ENCODE data around the gene BRAF.

The BRAF gene

DNA sequence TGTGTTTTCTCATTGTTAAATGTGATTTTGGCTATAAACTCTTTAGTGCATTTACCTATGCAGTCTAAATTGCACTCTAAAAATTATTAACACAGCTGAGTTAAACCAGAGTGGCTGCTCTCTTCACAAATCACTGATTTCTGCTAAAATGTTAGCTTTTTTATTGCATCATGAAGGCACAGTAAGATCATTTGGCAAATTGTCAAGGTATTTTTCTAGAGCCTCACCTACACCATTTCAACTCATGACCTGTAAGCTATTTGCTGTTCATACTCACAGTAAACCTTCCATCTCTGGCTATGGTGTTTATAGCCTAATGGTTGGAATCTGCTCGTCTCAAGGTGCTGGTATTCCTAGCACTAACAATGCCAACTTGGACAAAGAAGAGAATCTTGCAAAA, 202.5 kb downstream of the BRAF start:
- TF ChIP-seq CEBPB (IDR thresholded peaks at IDR 0.05) (peak; percentile 51), NFIC (IDR thresholded peaks at IDR 0.05) (peak; percentile 36; the same call in 1 of the 2 replicates), TEAD4 (IDR thresholded peaks at IDR 0.05) (no peak)

DNA sequence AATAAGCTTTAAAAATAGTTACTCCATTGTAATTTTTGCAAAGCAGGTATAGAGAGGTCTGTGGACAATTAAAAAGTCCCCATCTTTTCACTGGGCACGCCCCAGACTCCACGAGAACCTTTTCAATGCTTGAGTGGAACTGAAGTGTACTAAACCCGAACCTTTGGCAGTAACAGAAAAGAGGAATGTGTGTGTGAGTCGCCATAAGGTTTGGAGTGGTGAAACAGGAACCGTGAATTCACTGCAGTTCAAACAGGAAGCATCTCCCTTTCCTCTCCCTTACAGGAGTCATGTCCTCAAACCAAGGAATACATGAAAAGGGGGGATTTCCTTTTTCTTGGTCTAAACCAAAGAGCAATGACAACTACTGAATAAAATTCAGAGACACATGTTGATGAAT, 205.0 kb downstream of the BRAF start:
- TF ChIP-seq TEAD4 (IDR thresholded peaks at IDR 0.05) (no peak), EP300 (IDR thresholded peaks at IDR 0.05; ENCODE audit: borderline replicate concordance) (no peak), CEBPB (IDR thresholded peaks at IDR 0.05) (no peak), RAD21 (IDR thresholded peaks at IDR 0.05; ENCODE audit: low read depth) (no peak), TCF12 (IDR thresholded peaks at IDR 0.05; ENCODE audit: low read depth) (no peak), NFIC (IDR thresholded peaks at IDR 0.05) (no peak), EGR1 (IDR thresholded peaks at IDR 0.05) (no peak), REST (IDR thresholded peaks at IDR 0.05; ENCODE audit: low read depth) (no peak), YY1 (IDR thresholded peaks at IDR 0.05; ENCODE audit: low read depth) (no peak), FOXM1 (IDR thresholded peaks at IDR 0.05; ENCODE audit: borderline replicate concordance, low read depth) (no peak), TAF1 (IDR thresholded peaks at IDR 0.05; ENCODE audit: low read depth) (no peak), USF1 (IDR thresholded peaks at IDR 0.05) (no peak), ZBTB7A (IDR thresholded peaks at IDR 0.05; ENCODE audit: low read depth) (no peak), CREB1 (IDR thresholded peaks at IDR 0.05; ENCODE audit: low read depth) (no peak)

- no peak for TF ChIP-seq TAF1 (IDR thresholded peaks at IDR 0.05; ENCODE audit: low read depth)
- TF ChIP-seq REST (IDR thresholded peaks at IDR 0.05; ENCODE audit: low read depth), result no peak
- no peak for TF ChIP-seq TCF12 (IDR thresholded peaks at IDR 0.05; ENCODE audit: low read depth)
- no peak for TF ChIP-seq EGR1 (IDR thresholded peaks at IDR 0.05)
- no peak for TF ChIP-seq NFIC (IDR thresholded peaks at IDR 0.05)
- TF ChIP-seq ZBTB7A (IDR thresholded peaks at IDR 0.05; ENCODE audit: low read depth), result no peak
- no peak for TF ChIP-seq MAX (IDR thresholded peaks at IDR 0.05)
Measured at GRCh38 chr7:140714331-140715040, 210.2 kb downstream of the BRAF start.

DNA sequence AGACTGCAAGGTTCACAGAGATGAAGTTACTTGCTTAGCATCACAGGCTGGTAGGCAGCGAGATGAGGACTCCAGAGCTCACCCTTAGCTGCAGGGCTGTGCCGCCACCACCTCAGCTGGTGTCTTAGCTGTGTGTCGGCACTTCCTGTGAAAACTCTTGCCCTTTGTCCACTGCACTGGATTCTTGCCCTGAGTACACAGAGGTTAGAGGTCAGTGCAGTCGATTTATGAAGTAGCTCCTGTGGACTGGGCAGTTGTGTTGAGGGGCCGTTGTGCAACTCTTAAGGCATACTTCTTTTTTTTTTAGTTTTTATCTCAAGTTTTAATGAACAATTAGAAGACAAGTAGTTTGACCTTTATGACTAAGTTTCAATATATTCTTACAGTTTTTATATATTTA, 217.6 kb downstream of the BRAF start:
- TF ChIP-seq RAD21 (IDR thresholded peaks at IDR 0.05; ENCODE audit: low read depth), result no peak
- TF ChIP-seq EP300 (IDR thresholded peaks at IDR 0.05; ENCODE audit: borderline replicate concordance), result no peak
- no peak for TF ChIP-seq REST (IDR thresholded peaks at IDR 0.05; ENCODE audit: low read depth)
- no peak for TF ChIP-seq USF1 (IDR thresholded peaks at IDR 0.05)
- no peak for TF ChIP-seq NFIC (IDR thresholded peaks at IDR 0.05)
- TF ChIP-seq ZBTB7A (IDR thresholded peaks at IDR 0.05; ENCODE audit: low read depth), result no peak
- TF ChIP-seq MAX (IDR thresholded peaks at IDR 0.05), result no peak
- no peak for TF ChIP-seq CEBPB (IDR thresholded peaks at IDR 0.05)
- TF ChIP-seq YY1 (IDR thresholded peaks at IDR 0.05; ENCODE audit: low read depth), result no peak
- no peak for TF ChIP-seq CREB1 (IDR thresholded peaks at IDR 0.05; ENCODE audit: low read depth)
- TF ChIP-seq EGR1 (IDR thresholded peaks at IDR 0.05), result no peak
- TF ChIP-seq TAF1 (IDR thresholded peaks at IDR 0.05; ENCODE audit: low read depth), result no peak

DNA sequence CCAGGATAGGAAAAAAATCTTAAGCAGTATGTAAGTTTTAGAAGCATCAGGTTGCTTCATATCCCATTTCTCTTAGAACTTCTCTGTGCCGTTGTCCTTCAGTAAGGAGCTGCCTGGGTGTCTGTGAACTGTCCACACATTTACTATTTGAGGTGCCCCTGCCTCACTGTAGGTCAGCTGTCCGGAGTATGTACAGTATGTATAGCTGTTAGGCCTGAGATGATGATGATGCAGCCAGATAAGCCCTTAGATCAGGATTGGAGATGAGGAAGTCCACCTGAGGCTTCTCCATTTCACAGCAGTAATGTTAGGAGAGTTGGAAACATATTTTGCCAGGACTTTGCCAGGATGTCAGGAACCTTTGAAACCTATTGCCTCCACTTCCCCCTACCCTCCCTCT, 220.5 kb downstream of the BRAF start:
- TF ChIP-seq ZBTB7A (IDR thresholded peaks at IDR 0.05; ENCODE audit: low read depth) (no peak), NFIC (IDR thresholded peaks at IDR 0.05) (no peak), TEAD4 (IDR thresholded peaks at IDR 0.05) (no peak), TCF12 (IDR thresholded peaks at IDR 0.05; ENCODE audit: low read depth) (no peak), REST (IDR thresholded peaks at IDR 0.05; ENCODE audit: low read depth) (no peak), YY1 (IDR thresholded peaks at IDR 0.05; ENCODE audit: low read depth) (no peak)

Measured in Ishikawa (cell line).